Posterior cingulate gyrus (tissue), 11 donors: ENCODE results near the gene HSD17B8.

Experiments
- DNase-seq, 10 donors: peaks; one replicate each; pipeline versions ENCODE4 v3.0.0 to v3.0.0-alpha.2; 2020 to 2021; ENCODE audit warnings: mixed read lengths in 3 of 10
- intact Hi-C: fragments of 100-400 bp; cut with DNase I; formaldehyde crosslinking; loops from one replicate; pipeline ENCODE4 v1.15.1; 2023

HSD17B8 gene

DNA sequence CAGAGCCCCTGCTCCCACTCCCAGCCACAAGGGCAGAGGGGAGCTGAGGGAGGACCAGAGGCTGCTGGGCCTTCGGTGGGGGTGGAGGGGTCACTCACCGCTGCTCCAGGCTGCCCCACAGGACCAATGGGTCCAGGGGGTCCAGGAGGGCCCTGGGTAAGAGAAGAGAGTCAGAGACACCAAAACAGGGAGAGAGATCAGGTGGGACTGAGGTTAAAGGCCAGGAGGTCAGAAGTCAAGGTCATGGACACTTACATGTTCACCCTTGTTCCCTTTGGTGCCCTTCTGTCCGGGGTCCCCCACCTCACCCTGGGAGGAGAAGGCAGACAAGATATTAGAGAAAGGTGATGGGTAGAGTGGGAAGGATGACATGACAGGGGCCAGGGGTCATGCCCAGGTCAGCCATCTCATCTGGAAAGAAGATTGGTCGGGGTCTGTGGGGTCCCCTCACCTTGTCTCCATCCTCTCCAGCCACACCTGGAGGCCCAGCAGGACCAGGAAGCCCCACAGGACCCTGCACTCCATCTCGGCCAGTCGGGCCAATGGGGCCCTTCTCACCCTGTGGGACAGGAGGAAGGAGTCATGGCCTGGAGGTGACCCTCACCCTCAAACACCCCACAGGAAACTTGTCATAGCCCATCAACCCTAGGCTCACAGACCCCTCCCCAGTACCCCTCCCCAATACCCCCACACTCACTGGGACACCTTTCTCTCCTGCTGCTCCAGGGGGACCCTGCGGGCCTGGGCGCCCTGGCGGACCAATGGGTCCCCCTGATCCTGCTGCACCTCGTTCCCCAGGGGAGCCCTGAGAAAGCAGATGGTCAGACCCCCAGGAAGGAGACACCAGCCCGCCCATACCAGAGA lies 33.2 kb upstream of the HSD17B8 start:
- DNase-seq: no peak
- intact Hi-C loops: no loop called here

DNA sequence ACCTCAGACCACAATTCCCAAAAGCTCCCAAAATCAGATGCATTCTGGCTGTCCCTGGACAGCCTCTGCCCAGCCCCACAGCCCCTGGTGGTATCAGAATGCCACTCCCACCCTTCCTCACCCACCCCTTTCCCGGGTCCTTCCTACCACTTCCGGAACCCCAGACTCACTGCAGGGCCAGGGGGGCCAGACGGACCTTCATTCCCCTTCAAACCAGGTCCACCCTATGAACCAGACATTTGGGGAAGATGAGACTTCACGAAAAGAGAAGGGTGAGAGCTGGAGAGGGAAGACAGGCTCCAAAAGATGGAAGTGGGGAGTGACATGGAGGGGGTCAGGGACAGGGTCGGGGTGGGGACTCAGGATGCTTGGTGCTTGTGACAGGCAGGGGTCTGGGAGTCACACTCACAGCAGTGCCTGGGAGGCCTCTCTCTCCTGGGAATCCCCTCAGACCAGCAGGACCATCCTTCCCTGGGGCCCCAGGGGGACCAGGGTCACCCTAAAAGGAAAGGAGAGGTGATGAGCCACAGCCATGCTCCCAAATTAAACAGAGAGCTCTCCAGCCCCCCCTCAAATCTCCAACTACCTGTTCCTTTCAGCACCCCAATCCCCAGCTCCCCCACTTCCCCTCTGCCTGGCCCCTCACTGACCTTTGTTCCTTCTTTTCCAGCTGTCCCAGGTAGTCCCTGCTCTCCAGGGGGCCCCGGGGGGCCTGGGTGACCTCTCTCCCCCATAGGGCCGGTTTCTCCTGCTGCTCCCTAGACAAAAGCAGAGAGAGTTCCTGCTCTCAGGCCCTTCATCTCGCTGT lies 32.4 kb upstream of the HSD17B8 start:
- intact Hi-C loops: no loop called here
- DNase-seq: no peak

DNA sequence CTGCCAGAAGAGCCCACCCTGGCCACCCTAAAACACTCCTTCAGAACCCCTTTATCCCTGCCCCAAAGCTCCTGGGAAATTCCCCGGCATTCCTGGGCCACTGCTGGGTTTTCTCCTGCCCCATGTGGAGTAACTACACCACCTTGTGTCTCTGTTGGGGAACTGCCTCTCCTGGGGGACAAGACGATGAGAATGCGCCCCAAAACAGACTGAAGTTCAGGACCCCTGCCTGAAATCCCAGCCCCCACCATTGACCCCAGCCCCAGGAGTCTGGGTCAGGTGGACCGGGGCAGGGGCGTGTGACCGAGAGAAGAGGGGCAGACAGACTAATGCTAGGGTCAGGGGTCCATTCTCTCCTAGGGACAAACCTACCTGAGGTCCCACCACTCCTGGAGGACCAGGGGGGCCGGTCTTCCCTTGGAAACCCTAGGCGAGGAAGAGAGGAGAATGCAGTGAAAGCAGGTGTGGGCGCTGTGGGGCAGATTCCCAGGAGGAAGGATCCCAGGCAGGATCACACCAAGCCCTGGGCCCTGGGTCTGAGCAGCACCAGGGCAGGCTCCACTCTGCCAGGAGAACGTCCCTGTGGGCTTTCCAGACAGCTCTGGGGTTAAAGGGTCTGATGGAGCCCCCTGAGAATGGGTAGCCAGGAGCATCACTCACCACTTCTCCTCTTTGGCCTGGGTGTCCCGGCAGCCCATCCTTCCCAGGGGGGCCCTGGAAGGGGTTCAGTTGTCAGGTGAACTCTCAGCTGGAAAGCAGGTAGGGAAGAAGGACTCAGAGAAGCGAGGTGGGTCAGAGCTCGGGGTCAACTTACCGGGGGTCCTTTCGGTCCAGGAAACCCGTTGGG lies 31.5 kb upstream of the HSD17B8 start:
- intact Hi-C loops: no loop called here
- DNase-seq: peak in 1 of 10 donors; percentile 63

DNA sequence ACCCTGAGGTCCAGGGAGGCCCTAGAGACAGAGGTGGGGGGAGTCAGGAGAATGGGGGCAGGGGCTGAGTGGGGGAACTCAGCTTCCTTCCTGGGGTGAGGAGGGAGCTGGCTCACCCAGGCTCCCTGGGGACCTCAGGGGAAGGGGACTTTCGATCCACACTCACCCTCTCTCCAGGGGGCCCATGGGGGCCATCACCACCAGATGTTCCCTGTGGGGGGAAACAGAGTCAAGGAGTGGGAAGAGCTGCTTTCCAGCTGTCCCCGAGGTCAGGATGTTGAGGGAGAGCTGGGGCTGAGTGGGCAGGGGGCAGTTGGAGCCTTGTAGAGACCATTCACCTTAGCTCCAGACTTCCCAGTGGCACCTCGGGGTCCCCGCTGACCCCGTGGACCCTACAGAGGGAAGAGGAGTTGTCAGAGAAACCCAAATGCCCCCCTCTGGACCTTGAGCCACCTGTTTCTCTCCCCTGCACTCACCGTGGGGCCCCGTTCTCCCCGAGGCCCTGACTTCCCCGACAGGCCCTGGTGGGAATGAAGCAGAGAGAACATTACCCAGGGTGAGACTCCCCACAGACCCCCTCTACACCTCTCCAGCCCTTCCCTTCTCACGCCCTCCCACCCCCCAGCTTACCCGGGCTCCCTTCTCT lies 30.8 kb upstream of the HSD17B8 start:
- intact Hi-C loops: no loop called here
- DNase-seq: no peak

DNA sequence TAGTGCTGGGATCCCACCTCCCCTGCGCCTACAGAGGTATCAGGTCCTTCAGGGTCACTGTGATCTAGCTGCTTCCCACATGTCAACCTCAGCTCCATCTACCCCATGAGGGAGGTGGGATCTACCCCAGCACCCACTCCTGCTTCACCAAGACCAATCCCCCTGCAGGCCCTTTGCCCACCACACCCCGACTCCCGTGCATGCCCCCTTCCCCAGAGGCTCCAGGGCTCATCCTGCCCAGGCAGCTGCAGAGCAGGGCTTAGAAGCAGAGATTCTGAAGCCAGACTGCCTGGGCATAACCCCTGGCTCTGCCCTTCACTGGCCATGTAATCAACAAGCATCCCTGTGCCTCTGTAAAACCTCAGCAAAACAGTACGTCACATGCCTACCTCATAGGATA lies 29.7 kb upstream of the HSD17B8 start:
- DNase-seq: peak in 2 of 10 donors; percentile 42 to 50

DNA sequence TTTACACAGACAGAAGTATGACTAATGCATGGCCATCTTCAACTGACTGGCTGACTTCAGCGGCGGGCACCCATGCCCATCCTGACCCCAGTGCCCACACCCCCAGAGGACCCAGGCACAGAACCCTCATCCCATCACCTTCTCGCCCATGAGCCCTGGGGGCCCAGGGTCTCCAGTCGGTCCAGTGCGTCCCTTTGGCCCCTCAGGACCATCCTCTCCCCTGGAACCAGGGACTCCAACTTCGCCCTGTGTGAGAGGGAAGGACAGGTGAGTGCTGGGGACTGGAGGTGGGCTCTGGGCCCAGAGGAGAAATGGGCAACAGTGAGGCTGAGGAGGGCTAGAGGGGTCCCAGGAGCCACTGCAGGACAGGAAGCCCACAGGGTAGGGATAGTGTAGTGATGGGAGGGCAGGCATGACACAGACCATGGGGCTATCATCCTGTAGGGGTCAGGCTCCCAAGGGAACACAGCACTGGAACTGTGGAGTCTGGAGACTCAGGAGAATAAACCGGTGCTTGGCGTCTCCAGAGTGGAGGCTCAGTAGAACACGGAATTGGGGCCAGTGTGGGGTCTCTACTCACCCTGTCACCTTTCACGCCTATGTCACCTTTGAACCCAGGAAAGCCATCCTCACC lies 28.9 kb upstream of the HSD17B8 start:
- peak in 2 of 10 donors; percentile 46 to 47 for DNase-seq

More for the DNA sequence above, 29.7 kb upstream of the HSD17B8 start:
- intact Hi-C loops: no loop called here

DNA sequence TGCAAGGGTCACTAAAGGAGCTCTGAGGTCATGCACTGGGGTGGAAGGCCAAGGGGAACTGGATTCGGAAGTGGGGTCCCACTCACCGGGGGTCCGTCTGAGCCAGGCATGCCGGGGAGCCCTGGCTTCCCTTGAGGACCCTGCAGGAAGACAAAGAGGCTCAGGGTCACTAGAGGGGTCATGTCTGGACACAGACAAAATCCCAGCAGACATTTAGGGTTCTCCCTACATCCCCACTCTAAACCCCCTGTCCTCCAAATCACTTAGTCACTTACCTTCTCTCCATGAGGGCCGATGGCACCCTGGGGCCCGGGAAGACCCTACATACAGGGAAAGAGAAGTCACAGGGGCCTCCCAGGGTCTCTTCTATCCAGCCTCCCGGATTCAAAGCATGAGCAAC lies 27.5 kb upstream of the HSD17B8 start:
- intact Hi-C loops: no loop called here
- DNase-seq: peak in 1 of 10 donors; percentile 55

More for the DNA sequence above, 28.9 kb upstream of the HSD17B8 start:
- intact Hi-C loops: no loop called here

DNA sequence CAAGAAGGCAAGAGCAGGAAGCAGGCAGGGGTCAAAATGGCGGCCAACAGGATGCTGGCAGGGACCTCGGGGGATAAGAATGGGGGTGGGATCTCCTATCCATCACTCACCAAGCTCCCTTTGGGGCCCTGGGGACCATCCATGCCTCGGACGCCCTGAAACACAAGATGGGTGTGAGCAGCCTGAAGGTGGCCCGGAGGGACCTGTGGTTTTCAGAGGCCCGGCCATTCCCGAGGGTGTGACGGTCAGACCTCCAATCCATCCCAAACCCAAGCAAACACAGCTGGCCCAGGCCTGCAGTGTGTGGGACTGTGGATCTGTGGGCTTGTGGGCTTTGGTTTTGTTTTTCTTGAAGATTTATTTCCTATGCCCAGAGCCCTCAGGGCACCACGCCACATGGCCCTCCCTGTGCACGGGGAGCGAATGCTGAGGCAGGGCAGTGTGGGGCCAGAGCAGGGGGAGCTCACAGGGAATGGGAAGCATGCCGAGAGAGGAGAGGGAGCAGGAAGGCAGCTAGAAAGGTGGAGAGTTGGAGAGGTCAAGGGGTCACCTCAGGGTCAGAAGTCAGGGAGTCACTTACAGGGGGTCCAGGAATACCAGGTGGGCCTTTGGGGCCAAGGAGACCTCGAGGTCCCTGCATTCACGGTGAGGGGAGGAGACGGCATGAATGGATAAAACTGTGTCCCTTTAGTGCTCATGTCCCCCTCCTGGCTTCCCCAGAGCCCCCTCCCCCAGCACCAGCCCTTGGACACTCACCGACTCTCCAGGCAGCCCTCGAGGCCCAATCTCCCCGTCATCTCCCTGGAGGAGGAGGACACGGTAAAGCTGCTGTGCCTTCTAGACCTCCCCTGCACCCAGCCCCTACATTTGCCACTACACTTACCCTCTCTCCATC lies 26.7 kb upstream of the HSD17B8 start:
- DNase-seq: peak in 3 of 10 donors; percentile 57 to 65 (median 60)
- intact Hi-C loops: no loop called here

DNA sequence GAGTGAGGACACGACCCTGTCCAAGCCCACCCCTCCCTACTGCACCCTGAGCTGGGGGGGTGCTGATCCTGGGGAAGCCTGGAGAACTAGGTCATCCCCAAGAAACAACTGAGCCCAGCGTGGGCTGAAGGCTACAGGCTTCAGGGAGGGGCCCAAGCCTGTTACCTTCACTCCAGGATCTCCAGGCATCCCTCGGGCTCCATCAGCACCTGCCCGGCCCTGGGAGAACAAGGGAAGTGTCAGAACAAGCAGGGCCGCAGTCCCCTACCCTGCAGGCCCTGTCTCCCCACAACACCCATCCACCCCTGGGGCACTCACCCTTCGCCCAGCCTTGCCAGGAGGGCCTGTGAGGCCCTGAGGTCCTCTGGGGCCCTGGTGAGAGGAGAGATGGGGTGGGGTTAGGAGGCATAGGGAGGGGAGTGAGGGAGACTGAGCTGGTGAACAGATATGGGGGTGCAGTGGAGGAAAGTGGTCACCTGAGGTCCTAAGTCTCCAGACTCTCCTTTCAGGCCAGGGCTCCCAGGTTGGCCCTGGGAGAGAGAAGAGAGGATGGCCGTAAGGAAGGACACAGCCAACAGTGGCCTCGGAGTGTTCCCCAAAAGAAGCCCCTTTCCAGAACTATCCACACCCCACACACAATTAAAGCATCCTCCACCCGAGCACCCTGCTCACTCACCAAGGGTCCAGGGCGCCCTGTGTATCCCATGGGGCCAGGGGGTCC lies 25.5 kb upstream of the HSD17B8 start:
- peak in 3 of 10 donors; percentile 50 to 55 (median 52) for DNase-seq
- intact Hi-C loops: no loop called here

DNA sequence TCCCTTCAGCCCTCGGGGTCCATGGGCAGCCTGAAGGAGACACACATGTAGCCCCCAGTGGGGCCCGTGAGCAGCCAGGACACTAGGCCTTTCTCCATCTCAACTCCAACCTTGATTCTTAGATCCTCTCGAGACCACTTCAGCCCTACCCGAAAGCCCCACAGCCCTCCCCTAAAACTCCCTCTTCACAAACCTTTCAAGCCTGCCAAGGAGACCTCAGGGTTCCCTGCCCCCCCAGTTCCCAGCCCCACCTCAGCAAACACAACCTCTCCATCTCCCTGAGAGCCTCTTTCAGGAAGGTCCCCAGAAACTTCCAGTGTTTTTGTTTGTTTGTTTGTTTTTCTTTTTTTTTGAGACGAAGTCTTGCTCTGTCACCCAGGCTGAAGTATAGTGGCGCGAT lies 23.3 kb upstream of the HSD17B8 start:
- peak in 1 of 10 donors; percentile 43 for DNase-seq
- intact Hi-C loops: no loop called here

DNA sequence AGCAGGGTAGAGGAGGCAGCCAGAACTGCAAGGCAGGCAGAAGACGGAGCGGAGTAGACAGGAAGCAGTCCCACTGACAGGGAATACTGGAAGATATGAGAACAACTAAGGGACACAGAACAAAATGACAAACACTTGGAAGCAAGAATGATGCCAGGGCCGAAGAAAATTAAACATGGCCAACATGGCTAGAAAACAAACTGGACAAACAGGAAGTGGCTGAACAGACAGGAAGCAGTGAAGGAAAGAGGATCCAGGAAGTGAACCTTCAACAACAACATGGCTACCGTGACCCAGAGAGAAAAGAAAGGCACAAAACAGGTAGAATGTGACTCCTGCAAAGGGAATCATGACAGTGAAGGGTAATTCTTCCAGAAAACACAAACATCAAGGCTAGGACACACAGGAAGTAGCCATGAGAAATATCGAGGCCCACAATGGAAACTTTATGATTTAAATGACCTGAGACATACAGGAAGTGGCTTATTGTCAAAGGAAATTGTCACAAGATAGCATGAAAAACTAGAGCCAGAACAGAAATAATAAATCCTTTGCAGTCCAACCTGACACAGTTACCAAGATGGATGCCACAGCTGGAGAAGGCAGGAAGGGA lies 21.3 kb upstream of the HSD17B8 start:
- intact Hi-C loops: no loop called here
- peak in 1 of 10 donors; percentile 30 for DNase-seq

DNA sequence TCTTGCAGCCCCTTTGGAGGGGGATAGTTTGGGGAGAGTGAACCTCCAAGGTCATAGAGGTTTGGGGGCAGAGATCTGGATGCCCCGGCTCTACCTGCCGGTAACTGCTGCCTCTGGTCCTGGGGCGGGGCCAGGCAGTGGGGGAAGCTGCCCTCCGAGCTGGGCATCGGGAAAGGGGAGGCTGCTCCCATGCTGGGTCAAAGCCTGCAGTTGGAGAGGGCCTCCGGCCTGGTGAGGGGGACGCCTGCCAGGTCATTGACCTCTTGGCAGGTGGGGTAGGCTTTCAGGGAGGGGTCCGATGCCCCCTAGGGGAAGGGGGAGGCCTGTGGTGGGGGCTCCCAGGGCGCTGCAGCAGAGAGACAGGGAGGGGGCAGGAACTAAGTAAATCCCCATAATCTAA lies 19.3 kb upstream of the HSD17B8 start:
- intact Hi-C loops: no loop called here
- DNase-seq: peak in 2 of 10 donors; percentile 57 to 73

DNA sequence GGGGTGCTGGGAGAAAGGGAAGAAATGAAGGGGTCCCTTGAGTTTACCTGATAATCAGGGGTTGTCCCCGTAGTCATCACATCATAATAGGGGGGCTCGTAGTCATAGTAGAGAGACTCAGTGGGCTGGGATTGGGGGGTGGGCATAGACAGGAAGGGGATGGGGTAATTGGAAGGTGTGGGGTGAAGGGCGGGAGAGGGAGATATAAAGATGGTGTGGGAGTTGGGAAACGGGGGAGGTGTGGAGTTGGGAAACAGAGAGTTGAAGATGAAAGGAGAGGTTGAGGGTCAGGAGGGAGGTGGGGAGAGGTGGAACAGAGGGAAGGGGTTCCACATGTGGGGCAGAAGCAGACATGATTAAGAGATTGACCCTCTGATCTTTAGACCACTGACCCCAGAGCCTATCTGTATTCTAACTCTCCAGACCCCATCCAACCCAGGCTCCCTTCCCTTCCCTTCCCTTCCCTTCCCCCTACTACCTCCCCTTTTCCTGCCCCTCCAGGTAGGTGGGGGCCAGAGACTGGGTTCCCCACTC lies 18.7 kb upstream of the HSD17B8 start:
- intact Hi-C loops: no loop called here
- no peak for DNase-seq

DNA sequence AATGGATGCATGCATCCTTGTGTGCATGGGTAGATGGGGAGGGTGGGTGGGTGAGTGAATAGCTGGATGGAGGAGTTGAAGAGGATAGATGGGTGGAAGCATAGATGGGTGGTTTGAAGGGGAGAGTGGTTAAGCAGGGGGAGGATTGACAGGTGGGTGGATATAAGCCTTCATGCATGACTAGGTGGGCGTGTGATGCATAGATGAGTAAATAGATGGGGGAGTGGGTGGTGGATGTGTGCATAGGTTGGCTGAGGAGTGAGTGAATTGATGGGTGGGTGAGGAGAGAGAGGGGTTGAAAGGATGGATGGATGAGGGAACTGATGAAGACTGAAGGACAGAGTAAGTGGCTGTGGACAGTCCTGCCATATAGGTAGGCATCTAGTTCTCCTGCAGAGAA lies 16.6 kb upstream of the HSD17B8 start:
- DNase-seq: no peak
- intact Hi-C loops: no loop called here

DNA sequence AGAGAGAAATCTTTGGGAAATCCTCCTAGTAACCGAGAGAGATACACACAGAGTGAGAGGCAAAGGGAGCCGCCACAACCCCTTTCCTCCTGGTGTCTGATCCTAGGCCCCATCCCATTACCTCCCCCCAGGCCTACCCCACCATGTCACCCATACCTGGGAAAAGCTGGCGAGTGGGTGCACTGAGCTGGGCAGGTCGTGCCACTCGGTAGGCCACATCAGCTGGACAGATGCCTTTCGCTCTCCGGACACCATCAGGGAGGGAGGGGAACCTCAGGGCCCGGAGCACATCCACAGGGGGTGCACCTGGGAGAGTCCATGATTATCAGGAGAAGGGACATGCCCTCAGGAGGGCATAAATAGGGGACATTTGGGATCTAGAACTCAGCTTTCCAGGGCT lies 15.3 kb upstream of the HSD17B8 start:
- peak in 1 of 10 donors; percentile 53 for DNase-seq
- intact Hi-C loops: no loop called here

DNA sequence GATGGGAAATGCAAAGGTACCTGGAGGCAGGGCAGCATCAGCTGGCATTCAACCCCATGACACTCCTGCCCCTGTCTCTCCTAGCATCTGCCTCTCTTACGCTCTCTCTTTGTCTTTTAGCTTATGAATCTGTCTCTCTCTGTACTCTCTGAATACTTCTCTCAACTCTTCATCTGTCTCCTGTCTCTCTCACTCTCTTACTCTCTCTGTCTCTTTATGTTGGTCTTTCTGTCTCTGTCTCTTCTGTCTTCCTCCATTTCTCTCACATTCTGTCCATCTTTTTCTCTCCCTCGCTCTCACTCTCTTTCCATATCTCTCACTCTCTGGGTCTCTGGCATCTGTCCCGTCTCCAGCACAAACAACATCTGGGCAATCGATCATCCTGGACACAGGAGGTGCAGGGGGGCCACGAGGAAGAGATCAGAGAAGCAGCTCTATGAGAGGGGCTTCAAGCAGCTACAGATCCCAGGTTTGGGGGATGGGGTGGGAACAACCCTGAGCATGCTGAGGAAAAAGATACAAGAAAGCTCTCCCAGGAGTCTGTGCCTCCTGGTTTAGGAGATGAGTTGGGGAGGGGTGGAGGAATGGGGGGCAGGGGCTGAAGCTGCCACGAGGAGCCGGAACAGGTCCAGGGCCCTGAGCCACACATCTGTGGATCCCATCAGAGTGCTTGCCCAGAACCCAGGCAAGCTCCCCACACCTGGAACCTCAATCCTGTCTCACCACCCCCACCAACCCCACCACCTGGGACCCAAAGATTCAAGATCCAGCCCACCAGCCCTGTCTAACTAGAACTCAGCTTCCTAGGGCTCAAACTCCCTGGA lies 14.6 kb upstream of the HSD17B8 start:
- intact Hi-C loops: loop anchor here (10.0 kb wide), 1 partner anchor 55 kb away; no protein-coding TSS in a partner anchor
- DNase-seq: peak in 2 of 10 donors; percentile 33 to 38
